Tibial nerve (tissue), 4 donors: ENCODE measurements around the gene MYG1. TPM values are rescaled to one million over a fixed set of nuclear protein-coding genes. Genes with fewer than 3 reads are reported as not detected.
"Not testable (repeated sequence)": the region's sequence is repeated elsewhere in the genome, so short reads cannot be mapped to it uniquely, and the experiment has no call there.

Experiments used
- DNase-seq, 2 donors: peaks; one replicate each; pipeline ENCODE4 v3.0.0-alpha.2; 2019; ENCODE audit warnings: low spot score in 2 of 2
- H3K27ac ChIP-seq, 4 donors: fragments of 200-600 bp; sonication (generic) in 3 of 4; one replicate each; pipeline ENCODE4 v1.5.1; 2017 to 2019; ENCODE audit warnings: mild to moderate bottlenecking in 1 of 4
- H3K27me3 ChIP-seq, 2 donors: fragments of 200-600 bp; sonication (generic) in 1 of 2; one replicate each; pipeline versions ENCODE4 v1.5.1 to v1.6.0; 2017 to 2019
- H3K36me3 ChIP-seq, 3 donors: fragments of 200-600 bp; sonication (generic); one replicate each; pipeline ENCODE4 v1.5.1; 2018 to 2019
- H3K4me1 ChIP-seq, 4 donors: fragments of 200-600 bp; sonication (generic) in 3 of 4; one replicate each; pipeline ENCODE4 v1.5.1; 2017 to 2019
- H3K4me3 ChIP-seq, 4 donors: fragments of 200-600 bp; sonication (generic) in 3 of 4; one replicate each; pipeline ENCODE4 v1.5.1; 2017 to 2019; ENCODE audit warnings: mild to moderate bottlenecking in 1 of 4, moderate library complexity in 1 of 4
- H3K9me3 ChIP-seq, 4 donors: fragments of 200-600 bp; sonication (generic) in 3 of 4; one replicate each; pipeline ENCODE4 v1.5.1; 2017 to 2019
- CTCF ChIP-seq, 5 experiments: fragments of 200-600 bp in 3 of 5; fragments of 450-650 bp in 2 of 5; sonication (generic) in 3 of 5; IDR thresholded peaks; one replicate each; pipeline ENCODE4 v1.5.1; 2016 to 2019; ENCODE audit warnings: antibody characterized with exemption in 5 of 5, mild to moderate bottlenecking in 3 of 5, moderate library complexity in 2 of 5
- EP300 ChIP-seq, 2 donors: sonication (generic); formaldehyde crosslinking; IDR thresholded peaks; one replicate each; pipeline ENCODE4 v1.6.1; 2017; ENCODE audit warnings: antibody characterized with exemption in 2 of 2, mild to moderate bottlenecking in 1 of 2
- POLR2A ChIP-seq, 2 donors: fragments of 450-650 bp; IDR thresholded peaks; one replicate each; pipeline ENCODE4 v1.6.1; 2017; ENCODE audit warnings: antibody characterized with exemption in 2 of 2, mild to moderate bottlenecking in 2 of 2, moderate library complexity in 2 of 2
- WGBS, 2 donors: methylation state at CpG; one replicate each; pipeline ENCODE4 v1.1.5; 2018; 5-methylcytosine and 5-hydroxymethylcytosine counted together
- total RNA-seq, 4 donors: library from RNA; depleted of rRNA; stranded (reverse); fragments of >200 nt; gene quantifications; one replicate each; pipeline ENCODE4 v1.1.0, GENCODE V29; 2016

The MYG1 gene
- total RNA-seq, 4 donors from 2014 or later = 49.2 to 82.8 (median 54.3) TPM

GRCh38 chr12:53326460-53327185, 27.1 kb downstream of the MYG1 start:
- DNase-seq = no peak
- Histone ChIP-seq H3K4me1 (peaks cover 0 to 34% (median 23%) of the 10 kb centered on the region in 4 donors), H3K36me3 (no peaks in the 10 kb centered on the region), H3K27ac (peak overlapping the region; percentile 84 to 98 (median 96)), H3K4me3 (peak overlapping the region in 1 of 4 donors; percentile 63), H3K27me3 (peaks cover 0 to 5% of the 10 kb centered on the region in 2 donors), H3K9me3 (no peaks in the 10 kb centered on the region)
- WGBS, 2 donors = 55 to 59% methylated on average over 8 of the region's 8 CpGs
- TF ChIP-seq EP300 (IDR thresholded peaks at IDR 0.05) = no peak
- no peak for TF ChIP-seq POLR2A (IDR thresholded peaks at IDR 0.05)
- no peak for TF ChIP-seq CTCF (IDR thresholded peaks at IDR 0.05)

GRCh38 chr12:53327435-53328042, 28.0 kb downstream of the MYG1 start:
- no peak overlapping the region for H3K27ac ChIP-seq
- WGBS, 2 donors = 78 to 79% methylated on average over 3 of the region's 3 CpGs
- no peaks in the 10 kb centered on the region for H3K36me3 ChIP-seq
- no peaks in the 10 kb centered on the region for H3K9me3 ChIP-seq
- H3K4me3 ChIP-seq = no peak overlapping the region
- H3K27me3 ChIP-seq = peaks cover 0 to 5% of the 10 kb centered on the region in 2 donors
- DNase-seq = no peak
- peak in 4 of 5 experiments; percentile 14 to 40 (median 26) for TF ChIP-seq CTCF (IDR thresholded peaks at IDR 0.05)
- no peak for TF ChIP-seq POLR2A (IDR thresholded peaks at IDR 0.05)
- no peak for TF ChIP-seq EP300 (IDR thresholded peaks at IDR 0.05)
- peaks cover 0 to 27% (median 17%) of the 10 kb centered on the region in 4 donors for H3K4me1 ChIP-seq

GRCh38 chr12:53328043-53328435, 28.5 kb downstream of the MYG1 start:
- no peak for DNase-seq
- H3K27me3 ChIP-seq = peaks cover 0 to 5% of the 10 kb centered on the region in 2 donors
- peaks cover 0 to 27% (median 17%) of the 10 kb centered on the region in 4 donors for H3K4me1 ChIP-seq
- H3K9me3 ChIP-seq = no peaks in the 10 kb centered on the region
- 23 to 50% methylated on average over 8 to 16 of the region's 16 CpGs for WGBS, 2 donors
- no peak overlapping the region for H3K27ac ChIP-seq
- no peaks in the 10 kb centered on the region for H3K36me3 ChIP-seq
- H3K4me3 ChIP-seq = no peak overlapping the region
- no peak for TF ChIP-seq EP300 (IDR thresholded peaks at IDR 0.05)
- TF ChIP-seq CTCF (IDR thresholded peaks at IDR 0.05) = no peak

GRCh38 chr12:53330671-53331070, 31.2 kb downstream of the MYG1 start:
- H3K4me1 ChIP-seq = peaks cover 0 to 10% (median 5%) of the 10 kb centered on the region in 4 donors
- no peak overlapping the region for H3K4me3 ChIP-seq
- H3K9me3 ChIP-seq = no peaks in the 10 kb centered on the region
- DNase-seq = no peak
- H3K27ac ChIP-seq = no peak overlapping the region
- H3K36me3 ChIP-seq = no peaks in the 10 kb centered on the region
- peaks cover 0 to 24% of the 10 kb centered on the region in 2 donors for H3K27me3 ChIP-seq
- no peak for TF ChIP-seq POLR2A (IDR thresholded peaks at IDR 0.05)
- no peak for TF ChIP-seq EP300 (IDR thresholded peaks at IDR 0.05)
- TF ChIP-seq CTCF (IDR thresholded peaks at IDR 0.05) = no peak
- WGBS, 2 donors = 49 to 57% methylated on average over 5 of the region's 5 CpGs

GRCh38 chr12:53332339-53332738, 32.8 kb downstream of the MYG1 start:
- not testable (repeated sequence) for DNase-seq, H3K9me3 ChIP-seq, H3K36me3 ChIP-seq, H3K27ac ChIP-seq, H3K4me1 ChIP-seq, H3K4me3 ChIP-seq
- H3K27me3 ChIP-seq = peaks cover 0 to 41% of the 10 kb centered on the region in 2 donors
